SU-DHL-6 (cell line): ENCODE measurements around the gene SCUBE1.
"Not testable (repeated sequence)": the region's sequence is repeated elsewhere in the genome, so short reads cannot be mapped to it uniquely, and the experiment has no call there.

Source experiments
- H2AFZ ChIP-seq: fragments of 200-600 bp; sonication (generic); 2 replicates; pipeline ENCODE4 v1.6.1; 2014; ENCODE audit warnings: low read depth, mild to moderate bottlenecking, moderate library complexity, mixed read lengths, antibody characterized with exemption, low read length; ENCODE audit not compliant: severe bottlenecking
- H3F3A ChIP-seq: fragments of 200-600 bp; shearing (Covaris generic); 2 replicates; pipeline ENCODE4 v1.6.0; 2016; ENCODE audit warnings: antibody characterized with exemption, mild to moderate bottlenecking; ENCODE audit not compliant: insufficient read depth
- H3K27ac ChIP-seq: fragments of 200-600 bp; sonication (generic); 2 replicates; pipeline ENCODE4 v1.5.1; 2016; ENCODE audit warnings: low read depth, mild to moderate bottlenecking, low read length, moderate library complexity, mixed read lengths
- H3K27me3 ChIP-seq: fragments of 200-600 bp; sonication (generic), shearing (Covaris generic); 2 replicates; pipeline ENCODE4 v1.6.0; 2014; ENCODE audit warnings: mild to moderate bottlenecking, low read length
- H3K36me3 ChIP-seq: fragments of 200-600 bp; sonication (generic); 2 replicates; pipeline ENCODE4 v1.6.1; 2014; ENCODE audit warnings: mild to moderate bottlenecking, low read length, mixed read lengths
- H3K4me2 ChIP-seq: fragments of 300-600, 200-600 bp; shearing (Covaris generic), sonication (generic); 2 replicates; pipeline ENCODE4 v1.6.0; 2014; ENCODE audit warnings: low read length, low read depth, mild to moderate bottlenecking; ENCODE audit not compliant: poor library complexity, severe bottlenecking
- H3K4me3 ChIP-seq: fragments of 200-600 bp; sonication (generic); 2 replicates; pipeline ENCODE4 v1.5.1; 2014; ENCODE audit warnings: antibody characterized with exemption, low read length, mild to moderate bottlenecking, mixed read lengths; ENCODE audit not compliant: insufficient read depth, poor library complexity, severe bottlenecking
- H3K79me2 ChIP-seq: fragments of 200-600 bp; sonication (generic); 2 replicates; pipeline ENCODE4 v1.6.1; 2014; ENCODE audit warnings: mild to moderate bottlenecking, low read length, moderate library complexity; ENCODE audit not compliant: insufficient read depth
- H3K9ac ChIP-seq: fragments of 200-600 bp; sonication (generic); 2 replicates; pipeline ENCODE4 v1.7.0; 2014; ENCODE audit warnings: mild to moderate bottlenecking, low read length
- H3K9me2 ChIP-seq: fragments of 200-600 bp; sonication (generic); replicated peaks from 2 replicates; pipeline ENCODE4 v1.6.1; 2014; ENCODE audit warnings: low read length; ENCODE audit not compliant: insufficient read depth
- H3K9me3 ChIP-seq: fragments of 200-600 bp; sonication (generic); 2 replicates; pipeline ENCODE4 v1.6.1; 2014; ENCODE audit warnings: low read length, mixed read lengths; ENCODE audit not compliant: insufficient read depth
- H4K20me1 ChIP-seq: fragments of 200-600 bp; sonication (generic); 2 replicates; pipeline ENCODE4 v1.6.1; 2014; ENCODE audit warnings: low read depth, mild to moderate bottlenecking, antibody characterized with exemption, low read length, moderate library complexity, mixed read lengths
- EZH2phosphoT487 ChIP-seq: fragments of 200-600 bp; sonication (generic), shearing (Covaris generic); conservative IDR thresholded peaks from 2 replicates; pipeline ENCODE4 v1.6.1; 2018; ENCODE audit warnings: mild to moderate bottlenecking, antibody characterized with exemption, low read length, moderate library complexity, mixed read lengths
- TF ChIP-seq, protein P1 (sequence below): fragments of 200-600 bp; sonication (generic); IDR thresholded peaks from one replicate; pipeline ENCODE4 v1.5.1; 2017; ENCODE audit warnings: antibody characterized with exemption, mild to moderate bottlenecking, low read length, moderate library complexity; ENCODE audit not compliant: insufficient read depth, poor library complexity, severe bottlenecking

SCUBE1 gene

DNA sequence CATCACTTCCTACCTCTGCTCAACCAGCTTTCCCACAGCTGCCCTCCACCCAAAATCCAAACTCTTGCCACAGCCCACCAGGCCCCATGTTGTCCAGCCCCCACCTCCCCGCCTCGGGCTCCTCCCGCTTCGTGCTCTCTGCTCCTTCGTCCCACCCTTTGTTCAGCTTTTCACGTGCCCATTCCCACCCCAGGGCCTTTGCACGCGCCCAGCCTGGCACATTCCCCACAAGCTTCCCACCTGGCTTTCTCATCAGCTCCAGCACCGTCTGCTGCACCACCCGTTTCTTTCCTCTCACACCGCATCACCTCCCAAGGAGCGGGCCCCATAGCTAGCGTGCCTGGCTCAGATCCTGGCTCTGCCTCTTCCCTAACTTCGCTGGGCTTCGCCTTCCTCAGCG, 54.8 kb downstream of the SCUBE1 start:
- Histone ChIP-seq H3K79me2 (no peaks in the 10 kb centered on the region), H3K4me3 (no peak overlapping the region), H3K27ac (no peak overlapping the region), H3K27me3 (no peaks in the 10 kb centered on the region), H3K9me3 (no peaks in the 10 kb centered on the region), H3K9ac (no peak overlapping the region), H4K20me1 (no peaks in the 10 kb centered on the region), H3F3A (no peaks in the 10 kb centered on the region), H3K9me2 (no peaks in the 10 kb centered on the region), H2AFZ (no peak overlapping the region), H3K4me2 (no peak overlapping the region), H3K36me3 (no peaks in the 10 kb centered on the region)
- TF ChIP-seq, protein P1, sequence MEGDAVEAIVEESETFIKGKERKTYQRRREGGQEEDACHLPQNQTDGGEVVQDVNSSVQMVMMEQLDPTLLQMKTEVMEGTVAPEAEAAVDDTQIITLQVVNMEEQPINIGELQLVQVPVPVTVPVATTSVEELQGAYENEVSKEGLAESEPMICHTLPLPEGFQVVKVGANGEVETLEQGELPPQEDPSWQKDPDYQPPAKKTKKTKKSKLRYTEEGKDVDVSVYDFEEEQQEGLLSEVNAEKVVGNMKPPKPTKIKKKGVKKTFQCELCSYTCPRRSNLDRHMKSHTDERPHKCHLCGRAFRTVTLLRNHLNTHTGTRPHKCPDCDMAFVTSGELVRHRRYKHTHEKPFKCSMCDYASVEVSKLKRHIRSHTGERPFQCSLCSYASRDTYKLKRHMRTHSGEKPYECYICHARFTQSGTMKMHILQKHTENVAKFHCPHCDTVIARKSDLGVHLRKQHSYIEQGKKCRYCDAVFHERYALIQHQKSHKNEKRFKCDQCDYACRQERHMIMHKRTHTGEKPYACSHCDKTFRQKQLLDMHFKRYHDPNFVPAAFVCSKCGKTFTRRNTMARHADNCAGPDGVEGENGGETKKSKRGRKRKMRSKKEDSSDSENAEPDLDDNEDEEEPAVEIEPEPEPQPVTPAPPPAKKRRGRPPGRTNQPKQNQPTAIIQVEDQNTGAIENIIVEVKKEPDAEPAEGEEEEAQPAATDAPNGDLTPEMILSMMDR = no peak
- TF ChIP-seq EZH2phosphoT487 = no peak

DNA sequence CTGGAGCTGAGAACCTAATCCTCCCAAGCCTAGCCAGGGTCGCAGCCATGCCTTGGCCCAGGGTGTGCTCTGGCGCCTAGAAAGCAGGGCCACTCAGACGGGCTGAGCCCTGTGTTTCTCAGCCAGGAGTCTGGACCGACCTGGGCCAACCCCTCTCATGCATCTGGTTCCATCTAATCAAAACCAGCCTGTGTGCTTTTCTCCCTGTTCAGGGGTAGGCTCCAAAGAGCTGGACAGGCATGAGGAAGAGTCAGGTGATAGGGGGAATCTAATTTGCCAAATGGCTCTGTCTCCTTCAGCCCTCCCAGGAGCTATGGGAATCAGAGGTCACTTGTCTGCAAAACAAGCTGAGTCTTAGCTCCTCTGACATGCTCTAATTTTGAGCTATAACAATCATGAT, 55.7 kb downstream of the SCUBE1 start:
- Histone ChIP-seq H4K20me1 (no peaks in the 10 kb centered on the region), H3K9me2 (no peaks in the 10 kb centered on the region), H2AFZ (no peak overlapping the region), H3K79me2 (no peaks in the 10 kb centered on the region), H3K4me2 (no peak overlapping the region), H3K36me3 (no peaks in the 10 kb centered on the region), H3K4me3 (no peak overlapping the region), H3K27me3 (no peaks in the 10 kb centered on the region), H3K9me3 (no peaks in the 10 kb centered on the region), H3K9ac (no peak overlapping the region), H3K27ac (no peak overlapping the region), H3F3A (no peaks in the 10 kb centered on the region)
- no peak for TF ChIP-seq EZH2phosphoT487
- TF ChIP-seq, protein P1 = no peak

GRCh38 chr22:43281394-43281793, 61.8 kb downstream of the SCUBE1 start:
- no peak overlapping the region for H3K27ac ChIP-seq
- no peaks in the 10 kb centered on the region for H3K79me2 ChIP-seq
- no peak overlapping the region for H3K4me3 ChIP-seq
- H2AFZ ChIP-seq = no peak overlapping the region
- no peak overlapping the region for H3K4me2 ChIP-seq
- H3F3A ChIP-seq = no peaks in the 10 kb centered on the region
- no peaks in the 10 kb centered on the region for H4K20me1 ChIP-seq
- H3K9me2 ChIP-seq = no peaks in the 10 kb centered on the region
- TF ChIP-seq, protein P1 = no peak
- no peak for TF ChIP-seq EZH2phosphoT487
- no peaks in the 10 kb centered on the region for H3K27me3 ChIP-seq
- no peak overlapping the region for H3K9ac ChIP-seq
- no peaks in the 10 kb centered on the region for H3K9me3 ChIP-seq
- no peaks in the 10 kb centered on the region for H3K36me3 ChIP-seq

DNA sequence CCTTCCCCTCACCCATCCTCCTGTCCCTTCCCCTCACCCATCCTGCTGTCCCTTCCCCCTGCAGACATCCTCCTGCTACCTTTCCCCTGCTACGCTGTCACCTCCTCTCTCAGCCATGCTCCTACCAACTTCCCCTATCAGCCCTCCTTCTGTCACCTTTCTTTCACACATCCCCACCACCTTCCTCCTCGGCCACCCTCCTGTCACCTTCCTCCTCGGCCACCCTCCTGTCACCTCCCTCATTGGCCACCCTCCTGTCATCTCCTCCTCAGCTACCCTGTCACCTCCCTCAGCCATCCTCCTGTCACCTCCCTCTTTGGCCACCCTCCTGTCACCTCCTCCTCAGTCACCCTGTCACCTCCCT, 62.7 kb downstream of the SCUBE1 start:
- not testable (repeated sequence) for H3K36me3 ChIP-seq, H3K27ac ChIP-seq, H3K9ac ChIP-seq, H2AFZ ChIP-seq, H3K27me3 ChIP-seq, H3K4me3 ChIP-seq, H4K20me1 ChIP-seq, H3K79me2 ChIP-seq, H3F3A ChIP-seq, H3K9me2 ChIP-seq, H3K4me2 ChIP-seq, H3K9me3 ChIP-seq
